ENCODE data around the gene ZHX3. TPM values are rescaled to one million over a fixed set of nuclear protein-coding genes. Genes with fewer than 3 reads are reported as not detected.

The ZHX3 gene, protein sequence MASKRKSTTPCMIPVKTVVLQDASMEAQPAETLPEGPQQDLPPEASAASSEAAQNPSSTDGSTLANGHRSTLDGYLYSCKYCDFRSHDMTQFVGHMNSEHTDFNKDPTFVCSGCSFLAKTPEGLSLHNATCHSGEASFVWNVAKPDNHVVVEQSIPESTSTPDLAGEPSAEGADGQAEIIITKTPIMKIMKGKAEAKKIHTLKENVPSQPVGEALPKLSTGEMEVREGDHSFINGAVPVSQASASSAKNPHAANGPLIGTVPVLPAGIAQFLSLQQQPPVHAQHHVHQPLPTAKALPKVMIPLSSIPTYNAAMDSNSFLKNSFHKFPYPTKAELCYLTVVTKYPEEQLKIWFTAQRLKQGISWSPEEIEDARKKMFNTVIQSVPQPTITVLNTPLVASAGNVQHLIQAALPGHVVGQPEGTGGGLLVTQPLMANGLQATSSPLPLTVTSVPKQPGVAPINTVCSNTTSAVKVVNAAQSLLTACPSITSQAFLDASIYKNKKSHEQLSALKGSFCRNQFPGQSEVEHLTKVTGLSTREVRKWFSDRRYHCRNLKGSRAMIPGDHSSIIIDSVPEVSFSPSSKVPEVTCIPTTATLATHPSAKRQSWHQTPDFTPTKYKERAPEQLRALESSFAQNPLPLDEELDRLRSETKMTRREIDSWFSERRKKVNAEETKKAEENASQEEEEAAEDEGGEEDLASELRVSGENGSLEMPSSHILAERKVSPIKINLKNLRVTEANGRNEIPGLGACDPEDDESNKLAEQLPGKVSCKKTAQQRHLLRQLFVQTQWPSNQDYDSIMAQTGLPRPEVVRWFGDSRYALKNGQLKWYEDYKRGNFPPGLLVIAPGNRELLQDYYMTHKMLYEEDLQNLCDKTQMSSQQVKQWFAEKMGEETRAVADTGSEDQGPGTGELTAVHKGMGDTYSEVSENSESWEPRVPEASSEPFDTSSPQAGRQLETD
- total RNA-seq (15.4 TPM), polyA plus RNA-seq (28.2 TPM)

GRCh38 chr20:41317546-41318270 is at the start of gene ZHX3:
TSS of gene ZHX3 (minus strand) at chr20:41317731. CDS start at chr20:41204916, 112,815 bp downstream.
- H3K4me3 ChIP-seq (ENCODE audit: low read depth, low read length): peak within 1 kb of the TSS; percentile 93
- DNase-seq (ENCODE audit: extremely low spot score): peak; percentile 88
- peak within 1 kb of the TSS; percentile 72 for H3K27ac ChIP-seq (ENCODE audit: low read depth)
- under 1% methylated on average over 60 of the region's 64 CpGs for WGBS
- H3K36me3 ChIP-seq (ENCODE audit: insufficient read depth): no peaks in the 10 kb centered on the region
- no peaks in the 10 kb centered on the region for H3K4me1 ChIP-seq (ENCODE audit: insufficient read depth)

DNA sequence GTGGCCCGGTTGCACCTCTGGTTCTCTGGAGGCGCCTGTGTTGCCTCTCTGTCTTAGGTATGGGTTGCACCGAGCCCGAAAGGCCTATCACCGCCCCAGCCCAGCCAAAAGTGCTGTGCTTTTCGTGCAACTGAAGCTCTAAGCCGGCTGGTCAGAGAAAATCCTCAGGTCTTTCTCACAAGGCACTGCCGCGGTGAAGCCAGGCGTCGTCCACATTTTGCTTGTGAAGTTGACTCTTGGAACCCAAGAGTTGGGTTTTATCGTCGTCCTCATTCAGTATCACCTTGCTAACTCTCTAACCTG is 49.8 kb upstream of the ZHX3 start:
- no peak for DNase-seq (ENCODE audit: extremely low spot score)
- no peaks in the 10 kb centered on the region for H3K4me1 ChIP-seq (ENCODE audit: insufficient read depth)
- H3K36me3 ChIP-seq (ENCODE audit: insufficient read depth): no peaks in the 10 kb centered on the region
- WGBS: 84% methylated on average over 13 of the region's 13 CpGs
- no peak overlapping the region for H3K4me3 ChIP-seq (ENCODE audit: low read depth, low read length)
- no peak overlapping the region for H3K27ac ChIP-seq (ENCODE audit: low read depth)

GRCh38 chr20:41366546-41367392 is 49.2 kb upstream of the ZHX3 start, which contains the start of gene EMILIN3:
TSS of gene EMILIN3 (minus strand) at chr20:41366818. CDS start at chr20:41366634, 184 bp downstream.
- H3K4me1 ChIP-seq (ENCODE audit: insufficient read depth): no peaks in the 10 kb centered on the region
- H3K4me3 ChIP-seq (ENCODE audit: low read depth, low read length): peak within 1 kb of the TSS; percentile 44
- no peaks in the 10 kb centered on the region for H3K36me3 ChIP-seq (ENCODE audit: insufficient read depth)
- H3K27ac ChIP-seq (ENCODE audit: low read depth): no peak within 1 kb of the TSS
- WGBS: 9% methylated on average over 93 of the region's 93 CpGs
- no peak for DNase-seq (ENCODE audit: extremely low spot score)

GRCh38 chr20:41365777-41366545 is 48.4 kb upstream of the ZHX3 start:
- Histone ChIP-seq H3K4me3 (ENCODE audit: low read depth, low read length) (peak overlapping the region; percentile 44), H3K4me1 (ENCODE audit: insufficient read depth) (no peaks in the 10 kb centered on the region), H3K27ac (ENCODE audit: low read depth) (no peak overlapping the region), H3K36me3 (ENCODE audit: insufficient read depth) (no peaks in the 10 kb centered on the region)
- WGBS: 5% methylated on average over 76 of the region's 76 CpGs
- DNase-seq (ENCODE audit: extremely low spot score): no peak

GRCh38 chr20:41364967-41365765 is 47.6 kb upstream of the ZHX3 start:
- H3K4me3 ChIP-seq (ENCODE audit: low read depth, low read length): no peak overlapping the region

DNA sequence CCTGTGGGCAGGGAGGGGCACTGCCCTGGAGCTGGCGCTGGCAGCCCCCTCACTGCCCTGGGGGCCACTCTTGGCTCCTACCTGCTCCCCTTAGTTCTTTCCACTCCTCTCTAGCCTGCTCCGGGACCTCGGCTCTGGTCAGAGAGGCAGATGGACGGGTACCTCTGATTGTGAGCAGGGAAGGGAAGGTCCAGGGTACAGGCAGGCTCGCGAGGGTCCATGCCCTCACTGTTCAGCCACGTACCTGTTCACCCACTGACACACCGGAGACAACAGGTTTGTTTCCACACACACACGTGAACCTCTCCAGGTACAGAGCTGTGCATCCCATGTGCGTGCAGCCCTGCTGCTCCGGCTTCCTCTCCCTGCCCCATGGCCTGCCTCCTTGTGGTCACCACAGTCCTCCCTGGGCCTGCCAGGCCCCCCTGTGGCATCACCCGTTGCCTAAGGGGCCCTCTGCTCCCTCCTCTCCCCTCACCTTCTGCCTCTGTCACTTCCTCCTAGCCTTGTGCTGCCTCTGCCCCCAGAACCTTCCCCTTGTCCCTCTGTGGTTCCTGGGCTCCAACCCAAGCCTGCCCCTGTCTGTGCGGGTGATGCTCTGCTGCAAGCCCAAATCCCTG is 46.8 kb upstream of the ZHX3 start:
- no peak for DNase-seq (ENCODE audit: extremely low spot score)
- Histone ChIP-seq H3K27ac (ENCODE audit: low read depth) (no peak overlapping the region), H3K36me3 (ENCODE audit: insufficient read depth) (no peaks in the 10 kb centered on the region), H3K4me1 (ENCODE audit: insufficient read depth) (no peaks in the 10 kb centered on the region), H3K4me3 (ENCODE audit: low read depth, low read length) (no peak overlapping the region)
- WGBS: 85% methylated on average over 13 of the region's 13 CpGs

More at GRCh38 chr20:41364967-41365765, 47.6 kb upstream of the ZHX3 start:
- no peak for DNase-seq (ENCODE audit: extremely low spot score)
- 89% methylated on average over 19 of the region's 19 CpGs for WGBS
- Histone ChIP-seq H3K36me3 (ENCODE audit: insufficient read depth) (no peaks in the 10 kb centered on the region), H3K27ac (ENCODE audit: low read depth) (no peak overlapping the region), H3K4me1 (ENCODE audit: insufficient read depth) (no peaks in the 10 kb centered on the region)

- H3K4me1 ChIP-seq (ENCODE audit: insufficient read depth): no peaks in the 10 kb centered on the region
- H3K36me3 ChIP-seq (ENCODE audit: insufficient read depth): no peaks in the 10 kb centered on the region
- H3K4me3 ChIP-seq (ENCODE audit: low read depth, low read length): no peak overlapping the region
- H3K27ac ChIP-seq (ENCODE audit: low read depth): no peak overlapping the region
- DNase-seq (ENCODE audit: extremely low spot score): no peak
- 94% methylated on average over 7 of the region's 7 CpGs for WGBS
Observed at GRCh38 chr20:41363601-41364000, 46.1 kb upstream of the ZHX3 start.

GRCh38 chr20:41362748-41363140 is 45.2 kb upstream of the ZHX3 start:
- 94% methylated on average over 5 of the region's 5 CpGs for WGBS
- Histone ChIP-seq H3K36me3 (ENCODE audit: insufficient read depth) (no peaks in the 10 kb centered on the region), H3K27ac (ENCODE audit: low read depth) (no peak overlapping the region), H3K4me1 (ENCODE audit: insufficient read depth) (no peaks in the 10 kb centered on the region), H3K4me3 (ENCODE audit: low read depth, low read length) (no peak overlapping the region)
- no peak for DNase-seq (ENCODE audit: extremely low spot score)

DNA sequence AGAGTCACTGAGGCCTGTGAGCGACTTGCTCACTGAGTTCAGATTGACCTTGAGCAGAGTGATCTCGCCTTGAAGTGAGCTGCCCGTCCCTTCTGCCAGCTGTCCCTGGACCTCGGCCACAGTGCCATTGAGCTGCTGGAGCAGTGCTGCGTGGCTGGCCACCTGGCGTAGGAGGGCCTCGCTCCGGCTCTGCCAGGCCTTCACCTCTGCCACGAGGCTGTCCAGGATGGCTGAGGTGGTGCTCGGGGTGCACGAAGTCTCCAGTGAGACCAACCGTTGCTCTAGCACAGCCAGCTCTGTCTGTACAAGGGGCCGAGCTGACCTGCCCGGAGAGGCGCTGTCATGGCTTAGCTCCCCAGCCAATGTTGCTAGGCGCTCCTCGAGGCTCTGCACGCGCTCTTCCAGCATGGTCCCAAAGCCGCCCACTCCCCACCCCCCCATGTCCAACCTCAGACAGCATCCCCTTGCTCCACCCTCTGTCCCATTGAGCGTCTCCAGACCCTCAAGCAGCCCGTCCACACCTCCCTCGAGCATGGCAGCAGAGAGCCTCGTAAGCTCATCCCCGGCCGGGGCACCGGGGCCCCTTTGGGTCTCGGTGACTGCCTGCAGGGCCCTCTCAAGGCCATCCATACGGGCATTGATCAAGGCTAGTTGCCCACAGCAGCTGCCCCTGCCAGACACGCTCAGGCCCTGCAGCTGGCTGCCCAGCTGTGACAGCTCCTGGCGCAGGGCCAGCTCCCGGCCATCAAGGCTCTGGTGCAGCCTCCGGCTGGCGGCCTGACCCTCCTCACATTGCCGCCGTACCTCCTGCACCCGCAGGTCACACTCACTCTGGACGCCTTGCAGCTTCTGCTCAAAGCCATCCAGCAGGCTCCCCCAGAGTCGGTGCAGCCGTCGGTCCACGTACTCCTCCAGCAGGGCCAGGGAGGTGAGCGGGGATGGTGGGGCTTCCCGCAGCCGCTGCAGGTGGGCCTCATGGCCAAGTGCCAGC is 44.5 kb upstream of the ZHX3 start:
- WGBS: 87% methylated on average over 45 of the region's 45 CpGs
- DNase-seq (ENCODE audit: extremely low spot score): no peak
- H3K4me3 ChIP-seq (ENCODE audit: low read depth, low read length): no peak overlapping the region
- no peaks in the 10 kb centered on the region for H3K36me3 ChIP-seq (ENCODE audit: insufficient read depth)
- no peak overlapping the region for H3K27ac ChIP-seq (ENCODE audit: low read depth)
- H3K4me1 ChIP-seq (ENCODE audit: insufficient read depth): no peaks in the 10 kb centered on the region

- 92% methylated on average over 22 of the region's 22 CpGs for WGBS
- no peaks in the 10 kb centered on the region for H3K4me1 ChIP-seq (ENCODE audit: insufficient read depth)
- no peak for DNase-seq (ENCODE audit: extremely low spot score)
- no peaks in the 10 kb centered on the region for H3K36me3 ChIP-seq (ENCODE audit: insufficient read depth)
- H3K4me3 ChIP-seq (ENCODE audit: low read depth, low read length): no peak overlapping the region
- no peak overlapping the region for H3K27ac ChIP-seq (ENCODE audit: low read depth)
Observed at GRCh38 chr20:41360831-41361756, 43.6 kb upstream of the ZHX3 start.
